HG02623 (cell line): ENCODE measurements around the gene RFXAP.

ENCODE experiments used
- ATAC-seq: cut with Tn5 transposase; IDR thresholded peaks from one replicate; pipeline ENCODE4 v1.9.1; 2021; ENCODE audit warnings: moderate library complexity; ENCODE audit not compliant: unreplicated experiment

Gene RFXAP

GRCh38 chr13:36815062-36815461 lies 4.0 kb upstream of the RFXAP start:
- ATAC-seq = no peak

GRCh38 chr13:36817996-36818803 lies 822 bp upstream of the RFXAP start:
- no peak for ATAC-seq

- ATAC-seq = peak; percentile 1
Measured at GRCh38 chr13:36819739-36820090, 693 bp downstream of the RFXAP start.

GRCh38 chr13:36820222-36820621 lies 1.2 kb downstream of the RFXAP start:
- peak; percentile 62 for ATAC-seq

GRCh38 chr13:36822785-36823184 lies 3.8 kb downstream of the RFXAP start:
- no peak for ATAC-seq

GRCh38 chr13:36829753-36830152 lies 10.7 kb downstream of the RFXAP start:
- no peak for ATAC-seq

- no peak for ATAC-seq
Measured at GRCh38 chr13:36831291-36831690, 12.3 kb downstream of the RFXAP start.

GRCh38 chr13:36834299-36834698 lies 15.3 kb downstream of the RFXAP start:
- ATAC-seq = no peak

- no peak for ATAC-seq
Measured at GRCh38 chr13:36837354-36838092, 18.5 kb downstream of the RFXAP start.

GRCh38 chr13:36839281-36839680 lies 20.3 kb downstream of the RFXAP start:
- ATAC-seq = no peak

GRCh38 chr13:36839981-36840380 lies 21.0 kb downstream of the RFXAP start:
- no peak for ATAC-seq

GRCh38 chr13:36840718-36841250 lies 21.8 kb downstream of the RFXAP start:
- no peak for ATAC-seq

- no peak for ATAC-seq
Measured at GRCh38 chr13:36841391-36841790, 22.4 kb downstream of the RFXAP start.

- no peak for ATAC-seq
Measured at GRCh38 chr13:36847606-36848005, 28.6 kb downstream of the RFXAP start.

GRCh38 chr13:36848199-36848982 lies 29.4 kb downstream of the RFXAP start:
- peak; percentile 61 for ATAC-seq

GRCh38 chr13:36850790-36851438 lies 31.9 kb downstream of the RFXAP start:
- no peak for ATAC-seq

GRCh38 chr13:36857253-36857652 lies 38.2 kb downstream of the RFXAP start:
- no peak for ATAC-seq

- peak; percentile 63 for ATAC-seq
Measured at GRCh38 chr13:36858290-36858689, 39.3 kb downstream of the RFXAP start.

GRCh38 chr13:36859259-36859658 lies 40.2 kb downstream of the RFXAP start:
- ATAC-seq = no peak

- ATAC-seq = no peak
Measured at GRCh38 chr13:36862002-36862685, 43.1 kb downstream of the RFXAP start.
